AG20443 (cell line): ENCODE measurements around the gene ALPL.
"Not testable (repeated sequence)": the region's sequence is repeated elsewhere in the genome, so short reads cannot be mapped to it uniquely, and the experiment has no call there.

Source experiments
- DNase-seq: peaks from one replicate; pipeline ENCODE4 v3.0.0; 2012; ENCODE audit warnings: low spot score, mixed read lengths

The ALPL gene

DNA sequence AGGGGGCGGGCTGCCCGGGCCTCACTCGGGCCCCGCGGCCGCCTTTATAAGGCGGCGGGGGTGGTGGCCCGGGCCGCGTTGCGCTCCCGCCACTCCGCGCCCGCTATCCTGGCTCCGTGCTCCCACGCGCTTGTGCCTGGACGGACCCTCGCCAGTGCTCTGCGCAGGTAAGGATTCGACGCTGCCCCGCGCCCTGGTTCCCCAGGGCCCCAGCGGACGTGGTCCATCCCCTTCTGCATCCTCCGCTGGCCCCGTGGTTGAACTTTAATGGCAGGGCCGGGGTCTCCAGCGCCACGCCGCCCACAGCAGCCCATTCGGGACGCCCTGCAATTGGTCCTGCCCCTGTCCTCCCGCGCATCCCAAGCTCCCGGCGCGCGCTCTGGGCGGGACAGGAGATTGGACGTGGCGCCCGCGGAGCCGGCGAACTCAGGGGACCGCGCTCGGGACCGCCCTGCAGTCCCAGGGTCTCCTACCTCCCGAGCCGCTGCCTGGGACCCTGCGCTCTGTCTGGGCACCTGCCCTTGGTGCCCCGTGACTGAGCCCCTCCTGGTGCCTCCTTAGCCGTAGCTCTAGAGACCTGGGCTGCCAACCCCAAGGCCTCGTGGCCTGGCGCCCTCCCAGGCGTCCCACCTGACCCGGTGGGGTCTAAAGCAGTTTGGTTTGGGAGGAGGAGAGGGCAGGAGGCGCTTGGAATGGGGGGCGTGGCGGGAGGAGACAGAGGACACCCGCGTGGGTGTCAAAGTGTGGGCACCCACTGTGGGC is at the start of gene ALPL:
Gene ALPL (plus strand): TSS at position 73 of the 762 bp plus-strand sequence. CDS start 44,659 bp downstream, outside the sequence.
- no peak for DNase-seq

DNA sequence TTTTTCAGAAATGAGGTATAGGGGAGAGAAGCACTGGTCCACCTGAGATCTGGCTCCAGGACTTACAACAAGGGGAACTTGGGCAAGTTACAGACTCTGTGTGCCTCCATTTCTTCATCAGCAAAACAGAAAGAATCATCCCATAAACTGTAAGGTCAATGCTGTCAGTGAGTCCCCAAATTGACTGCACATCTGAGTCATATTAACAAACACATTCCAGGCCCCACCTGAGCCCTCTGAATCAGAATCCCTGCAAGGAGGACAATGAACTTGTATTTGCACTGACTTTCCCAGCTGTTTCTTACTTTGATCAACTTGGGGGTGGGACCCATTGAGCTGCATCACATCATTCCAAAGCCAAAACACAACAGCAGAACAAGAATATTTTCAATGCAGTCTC is 44.1 kb upstream of the ALPL start:
- DNase-seq = not testable (repeated sequence)

DNA sequence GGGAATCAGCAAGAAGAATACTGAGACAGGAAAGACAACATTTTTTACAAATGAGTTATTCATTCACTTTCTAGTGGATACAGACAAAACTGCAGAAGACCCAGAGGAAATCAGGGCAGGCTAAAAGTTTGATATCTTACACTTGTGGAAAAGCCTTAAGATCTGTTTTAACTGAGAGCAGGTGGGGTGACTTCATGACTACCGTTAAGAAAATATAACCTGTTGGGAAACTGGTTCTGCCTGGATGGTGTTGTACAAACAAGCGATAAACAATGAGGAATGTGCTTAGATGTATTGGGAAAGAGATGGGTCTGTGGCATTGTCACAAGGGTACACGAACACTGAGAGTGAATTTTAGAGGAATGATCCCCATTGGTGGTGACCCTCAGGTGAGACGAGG is 41.3 kb upstream of the ALPL start:
- not testable (repeated sequence) for DNase-seq

DNA sequence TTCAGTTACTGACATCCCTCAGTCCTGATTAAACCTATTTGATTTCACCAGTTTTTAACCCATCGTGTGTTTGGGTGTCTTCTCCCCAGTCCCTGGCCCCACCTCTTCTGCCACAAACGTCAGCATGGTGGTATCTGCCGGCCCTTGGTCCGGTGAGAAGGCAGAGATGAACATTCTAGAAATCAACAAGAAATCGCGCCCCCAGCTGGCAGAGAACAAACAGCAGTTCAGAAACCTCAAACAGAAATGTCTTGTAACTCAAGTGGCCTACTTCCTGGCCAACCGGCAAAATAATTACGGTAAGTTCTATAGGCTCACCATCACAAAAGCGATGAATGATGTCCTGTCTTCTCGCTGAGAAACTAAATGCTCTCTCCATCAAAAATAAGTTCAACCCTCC is 40.6 kb upstream of the ALPL start:
- no peak for DNase-seq

DNA sequence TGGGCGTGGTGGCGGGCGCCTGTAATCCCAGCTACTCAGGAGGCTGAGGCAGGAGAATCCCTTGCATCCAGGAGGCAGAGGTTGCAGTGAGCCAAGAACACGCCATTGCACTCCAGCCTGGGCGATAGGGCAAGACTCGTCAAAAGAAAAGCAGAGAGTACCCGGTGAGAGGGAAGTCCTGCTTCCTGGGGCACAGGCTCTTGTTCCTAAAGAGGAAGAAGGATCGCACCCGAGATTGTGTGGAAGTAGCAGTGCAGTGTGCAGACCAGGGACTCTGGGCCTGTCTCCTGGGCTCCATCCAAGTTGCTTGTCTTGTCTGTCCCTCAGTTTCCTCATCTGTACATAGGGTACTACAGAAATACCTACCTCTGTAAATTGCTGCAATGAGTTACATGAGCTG is 39.6 kb upstream of the ALPL start:
- no peak for DNase-seq

DNA sequence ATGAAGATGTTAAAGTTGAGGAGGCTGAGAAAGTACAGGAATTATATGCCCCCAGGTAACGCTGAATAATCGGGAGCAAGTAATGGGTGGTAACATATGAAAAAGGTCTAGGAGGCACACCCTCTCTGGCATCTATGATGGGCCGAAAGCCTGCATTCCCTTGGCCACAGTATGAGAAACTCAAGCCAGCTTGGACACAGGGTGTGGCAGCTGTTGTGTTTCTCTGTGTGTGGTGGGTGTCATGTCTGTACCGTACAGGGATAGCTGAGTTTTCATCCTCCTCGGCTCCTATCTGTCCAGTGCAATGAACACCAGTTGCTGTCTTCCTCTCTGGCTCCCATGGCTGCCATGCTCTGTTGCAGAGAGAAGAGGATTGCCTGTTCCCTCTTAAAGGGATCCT is 36.4 kb upstream of the ALPL start:
- DNase-seq = no peak

DNA sequence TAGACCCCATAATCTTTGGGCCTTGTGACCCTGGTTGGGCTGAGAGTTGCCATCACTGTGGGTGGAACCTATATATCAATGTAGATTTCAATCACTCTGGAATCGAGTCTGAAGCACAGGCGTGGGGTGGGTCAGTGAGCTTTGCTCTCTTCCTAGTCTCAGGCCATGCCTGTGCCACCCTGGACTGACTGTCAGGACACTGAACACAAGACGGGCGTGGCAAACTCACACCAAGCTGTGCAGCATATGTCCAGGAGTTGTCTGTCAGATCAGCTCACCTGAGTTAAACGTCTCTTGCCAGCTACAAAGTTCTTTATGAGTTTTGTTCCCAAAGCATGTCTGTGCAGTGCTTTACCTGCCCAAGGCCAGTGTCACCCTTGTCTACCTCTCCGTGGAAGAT is 30.9 kb upstream of the ALPL start:
- DNase-seq = no peak

DNA sequence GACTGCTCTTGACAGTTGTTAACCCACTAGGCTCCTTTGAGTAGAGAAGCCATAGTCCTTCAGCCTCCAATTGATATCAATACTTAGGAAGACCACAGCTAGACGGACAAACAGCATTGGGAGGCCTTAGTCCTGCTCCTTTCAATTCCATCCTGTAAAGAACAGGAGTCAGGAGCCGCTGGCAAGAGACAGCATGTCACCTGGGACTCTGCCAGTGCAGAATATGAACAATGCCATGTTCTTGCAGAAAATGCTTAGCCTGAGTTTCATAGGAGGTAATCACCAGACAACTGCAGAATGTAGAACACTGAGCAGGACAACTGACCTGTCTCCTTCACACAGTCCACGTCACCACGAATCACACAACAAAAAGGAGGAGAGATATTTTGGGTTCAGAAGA is 25.3 kb upstream of the ALPL start:
- DNase-seq = not testable (repeated sequence)

DNA sequence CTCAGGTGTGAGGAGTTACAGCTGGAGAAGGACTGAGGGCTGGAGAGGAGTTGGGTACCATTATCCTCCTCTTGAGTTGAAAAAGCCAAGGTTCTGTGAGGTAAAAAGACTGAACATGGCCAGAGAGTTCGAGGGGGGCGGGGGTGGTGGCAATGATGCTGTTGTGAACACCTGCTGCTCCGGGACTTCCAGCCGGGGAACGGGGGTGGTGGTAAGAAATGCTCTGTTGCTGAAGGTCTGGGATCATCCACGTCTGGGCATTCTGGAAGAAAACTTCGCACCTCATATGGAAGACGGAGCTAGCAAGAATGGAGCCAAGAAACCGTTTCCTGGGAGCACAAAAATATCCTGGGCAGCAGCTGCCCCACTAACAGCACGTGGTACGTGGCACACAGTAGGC is 20.1 kb upstream of the ALPL start:
- DNase-seq = no peak

DNA sequence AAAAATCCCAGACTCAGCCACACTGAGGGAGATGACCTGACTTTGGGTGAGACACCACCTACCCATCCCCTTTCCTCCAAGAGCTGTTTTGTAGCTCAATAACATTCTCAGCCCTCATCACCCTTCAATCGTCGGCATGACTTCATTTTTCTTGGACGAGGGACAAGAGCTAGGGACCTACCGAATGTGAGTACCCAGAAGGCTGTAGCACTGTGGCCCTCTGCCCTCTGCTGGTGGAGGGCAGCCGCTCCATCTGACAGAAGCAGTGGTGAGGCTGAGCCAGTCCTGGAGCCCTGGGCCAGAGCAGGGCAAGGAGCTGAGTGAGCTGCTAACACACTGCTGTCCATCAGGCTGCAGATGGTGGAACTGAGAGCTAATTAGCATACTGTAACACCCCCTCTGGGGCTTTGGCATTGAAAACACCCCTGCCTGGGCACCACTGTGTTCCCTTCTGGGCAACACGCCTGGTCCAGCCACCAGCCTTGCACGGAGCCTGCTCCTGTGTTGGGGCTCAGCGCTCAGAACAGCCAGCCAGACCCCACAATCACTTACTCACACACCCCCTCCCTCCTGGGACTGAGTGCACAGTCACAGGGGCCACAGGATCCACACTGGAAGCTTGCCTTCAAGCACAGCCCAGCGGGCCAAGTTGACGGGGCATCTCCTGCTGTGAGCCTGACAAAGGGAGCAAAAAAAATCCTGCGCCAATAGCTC is 18.3 kb upstream of the ALPL start:
- peak; percentile 90 for DNase-seq

DNA sequence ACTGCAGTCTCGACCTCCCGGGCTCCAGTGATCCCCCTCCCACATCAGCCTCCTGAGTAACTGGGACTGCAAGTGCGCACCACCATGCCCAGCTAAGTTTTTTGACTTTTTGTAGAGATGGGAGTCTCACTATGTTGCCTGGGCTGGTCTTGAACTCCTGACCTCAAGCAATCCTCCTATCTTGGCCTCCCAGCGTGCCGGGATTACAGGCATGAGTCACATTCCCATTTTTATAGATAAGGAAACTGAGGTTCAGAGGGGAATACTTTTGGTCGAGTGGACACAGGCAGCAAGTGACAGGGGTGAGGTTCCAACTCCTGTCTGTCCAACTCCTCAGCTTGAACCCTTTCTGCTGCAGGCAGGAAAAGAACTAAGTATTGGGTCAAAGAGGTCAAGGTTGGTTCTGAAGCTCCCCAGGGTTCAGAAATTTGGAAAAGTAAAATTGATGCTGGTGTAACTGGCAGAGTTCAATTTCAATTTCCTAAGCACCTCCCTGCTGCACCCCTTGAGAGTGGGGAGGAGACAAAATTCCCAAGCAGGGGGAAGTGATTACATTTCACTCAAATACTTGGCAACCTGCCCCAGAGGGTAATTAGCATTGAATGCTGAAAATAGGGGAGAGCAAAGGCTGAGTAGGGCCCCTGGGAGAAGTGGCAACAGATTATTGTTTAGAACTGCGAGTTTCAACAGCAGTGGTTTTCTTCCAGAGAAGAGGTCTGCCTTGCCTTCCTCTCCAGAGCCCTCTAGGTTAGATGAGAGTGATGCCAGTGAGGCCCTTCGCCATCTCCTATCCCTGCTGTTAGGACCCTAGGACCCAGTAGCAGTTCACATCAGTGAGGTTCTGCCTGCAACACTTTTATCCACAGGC is 17.5 kb upstream of the ALPL start:
- no peak for DNase-seq

DNA sequence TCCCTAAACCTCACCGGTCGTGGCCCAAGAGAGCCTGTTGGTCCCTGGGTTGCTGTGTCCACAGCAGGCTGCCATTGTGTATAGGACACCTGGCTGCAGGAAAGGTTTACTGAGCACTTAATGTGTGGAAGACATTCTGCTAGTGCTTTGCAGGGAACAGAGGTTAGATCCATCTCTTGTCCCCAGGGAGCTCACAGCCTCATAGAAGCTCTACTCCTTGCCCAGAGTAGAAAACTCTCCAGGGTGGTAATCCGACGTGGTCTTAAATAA is 16.9 kb upstream of the ALPL start:
- no peak for DNase-seq

DNA sequence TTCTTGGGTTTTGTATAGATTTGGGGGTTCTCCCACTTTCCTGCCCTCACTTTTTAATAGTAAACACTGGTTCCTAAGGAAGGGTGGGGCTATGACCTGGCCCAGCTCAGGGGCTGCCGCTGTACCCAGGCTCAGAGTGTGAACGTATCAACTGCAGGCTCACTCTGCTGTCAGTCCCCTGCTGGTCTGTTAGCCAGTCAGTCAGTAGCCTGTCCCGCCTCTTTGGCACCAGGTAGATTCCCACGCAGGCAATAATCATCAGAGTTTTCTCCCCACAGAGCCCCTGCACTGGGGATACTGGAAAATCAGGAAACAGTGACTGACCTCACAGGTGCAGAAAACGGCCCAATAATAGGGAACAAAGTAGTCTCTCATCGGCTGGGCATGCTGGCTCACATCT is 15.0 kb upstream of the ALPL start:
- DNase-seq = no peak

DNA sequence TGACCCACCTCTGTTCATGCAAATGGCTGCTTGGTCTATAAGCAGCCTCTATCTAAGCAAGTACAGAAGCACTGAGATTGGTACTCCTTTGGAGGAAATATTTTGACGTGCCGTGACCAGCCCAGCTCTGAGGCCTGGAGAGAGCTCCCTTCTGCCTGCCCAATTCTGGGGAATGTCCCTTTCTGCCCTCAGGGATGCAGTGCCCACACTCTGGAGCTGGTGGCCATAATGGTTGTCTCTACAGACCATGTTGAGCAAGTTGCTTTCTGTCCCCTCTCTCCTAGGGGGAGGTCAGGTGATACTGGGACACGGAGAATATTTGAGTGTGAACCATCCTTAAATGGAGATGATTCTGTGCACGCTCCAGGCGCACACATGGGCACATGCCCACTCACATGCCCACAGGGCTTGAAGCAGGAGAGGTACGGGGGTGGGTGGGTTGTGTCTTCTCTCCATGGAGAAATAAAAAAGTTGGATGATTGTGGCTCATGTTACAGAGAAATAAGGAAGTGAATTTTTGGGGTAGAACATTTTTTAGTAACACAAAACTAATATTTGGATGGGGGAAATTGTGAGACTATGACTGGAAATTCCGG is 13.9 kb upstream of the ALPL start:
- DNase-seq = no peak

DNA sequence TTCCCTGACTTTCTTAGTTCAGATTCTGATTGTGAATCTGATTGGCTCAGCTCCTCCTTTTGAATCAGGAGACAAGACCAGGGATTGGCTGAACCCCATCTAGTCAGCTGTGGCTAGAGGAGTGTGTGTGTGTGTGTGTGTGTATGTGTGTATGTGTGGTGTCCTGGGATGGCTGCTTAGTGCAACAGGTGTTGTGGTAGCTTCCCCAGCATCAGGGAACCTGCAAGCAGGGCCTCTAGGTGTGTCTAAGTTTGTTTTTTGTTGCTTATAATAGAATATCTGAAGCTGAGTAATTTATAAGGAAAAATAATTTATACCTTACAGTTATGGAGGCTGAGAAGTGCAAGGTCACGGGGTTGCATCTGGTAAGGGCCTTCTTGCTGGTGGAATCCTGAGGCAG is 13.2 kb upstream of the ALPL start:
- DNase-seq = no peak

DNA sequence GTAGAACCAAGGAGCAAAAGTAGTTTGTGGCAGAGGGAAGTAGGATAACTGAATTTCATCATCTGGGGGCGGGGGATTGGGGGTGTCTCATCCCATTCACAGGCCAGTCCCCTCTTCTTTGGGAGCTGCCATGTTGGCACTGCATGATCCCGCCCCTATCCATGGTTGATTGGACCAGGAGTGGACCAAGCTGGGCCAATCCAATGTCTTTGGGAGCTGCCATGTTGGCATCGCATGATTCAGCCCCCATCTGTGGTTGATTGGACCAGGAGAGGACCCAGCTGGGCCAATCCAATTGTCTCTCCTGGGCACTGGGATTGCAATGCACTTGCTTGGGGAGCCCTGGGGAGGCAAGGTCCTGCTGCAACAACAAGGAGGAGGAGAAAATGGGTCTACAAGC is 12.3 kb upstream of the ALPL start:
- DNase-seq = no peak

DNA sequence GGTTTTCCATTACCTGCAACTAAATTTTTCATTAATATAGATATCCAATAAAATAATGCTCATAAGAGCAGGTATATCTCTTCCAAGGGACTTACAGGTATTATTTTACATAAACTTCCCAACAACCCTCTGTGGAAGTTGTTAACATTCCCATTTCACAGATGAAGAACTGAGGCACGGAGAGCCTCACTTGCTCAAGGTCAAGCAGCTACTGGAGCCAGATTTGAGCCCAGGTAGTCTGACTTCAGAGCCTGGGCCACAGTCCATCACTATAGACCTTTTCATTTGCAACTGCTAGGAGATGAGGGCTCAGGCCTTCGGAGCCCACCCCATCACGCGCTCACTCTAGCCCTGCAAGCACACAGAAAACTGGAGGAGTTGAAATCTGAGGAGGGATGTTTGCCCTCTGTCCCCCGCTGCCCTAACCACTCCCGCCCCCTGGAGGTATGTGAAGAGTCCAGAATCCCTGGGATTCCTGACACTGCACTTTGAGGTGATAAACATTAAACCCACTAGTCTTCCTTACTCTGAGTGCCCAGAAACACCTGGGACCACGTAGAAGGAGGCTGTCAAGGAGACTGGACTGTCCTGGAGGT is 11.7 kb upstream of the ALPL start:
- DNase-seq = no peak

DNA sequence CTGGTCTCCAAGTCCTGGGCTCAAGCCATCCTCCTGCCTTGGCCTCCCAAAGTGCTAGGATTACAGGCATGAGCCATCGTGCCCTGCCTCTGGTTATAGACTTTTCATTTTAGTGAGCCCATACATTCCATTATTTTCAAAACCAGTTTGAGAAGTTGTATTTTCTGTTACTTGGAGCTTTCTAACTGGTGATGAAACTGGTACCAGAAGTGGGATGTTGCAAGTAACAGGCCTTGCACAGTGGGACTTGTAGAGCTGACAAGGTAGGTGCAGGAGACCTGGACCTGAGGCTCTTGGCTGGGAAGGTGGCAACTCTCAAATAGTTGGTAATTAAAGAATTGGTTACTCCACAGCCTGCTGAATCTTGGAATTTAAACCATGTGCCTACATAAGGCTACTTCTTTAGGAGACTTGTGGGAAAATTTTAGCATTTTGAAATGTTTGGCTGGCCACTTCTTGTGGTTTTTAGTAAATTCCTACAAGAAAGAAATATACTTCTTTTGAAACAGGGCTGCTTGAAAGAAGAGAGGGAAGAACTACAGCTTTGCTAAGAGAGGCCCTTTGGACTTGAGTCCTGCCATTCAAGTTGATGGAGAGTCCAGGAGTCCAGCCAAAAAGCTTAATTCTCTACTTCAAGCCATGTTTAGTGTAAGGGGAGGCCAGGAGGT is 9.8 kb upstream of the ALPL start:
- no peak for DNase-seq

DNA sequence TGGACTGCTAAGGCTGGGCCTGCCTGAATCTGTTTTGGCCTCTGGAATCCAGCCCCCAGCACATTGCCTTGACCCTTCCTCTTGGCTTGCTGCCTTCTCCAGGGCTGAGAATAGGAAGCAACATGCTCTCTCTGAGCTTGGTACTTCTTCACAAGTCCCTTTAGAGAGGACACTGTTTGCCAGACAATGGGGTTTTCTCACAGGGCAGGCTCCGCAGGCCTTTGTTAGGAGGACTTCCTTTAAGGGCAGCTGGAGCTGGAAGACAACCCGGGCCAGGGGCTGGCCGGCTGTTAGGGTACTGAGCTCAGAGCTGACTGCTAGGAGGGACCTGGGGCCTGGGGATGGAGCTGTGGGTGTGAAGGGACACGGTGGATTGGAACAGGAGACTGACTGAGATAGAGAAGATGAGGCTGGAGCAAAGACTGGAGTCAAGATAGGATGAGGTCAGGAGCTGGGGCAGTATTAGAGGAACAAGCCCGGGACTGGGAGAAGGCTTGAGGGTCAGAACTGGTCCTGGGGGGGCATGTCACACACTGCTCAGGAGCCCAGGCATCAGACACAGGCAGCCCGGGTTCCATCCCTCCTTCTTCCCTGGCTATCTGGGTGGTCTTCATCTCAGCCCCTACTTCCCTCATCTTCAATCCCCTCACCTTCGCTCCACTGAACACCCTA is 5.4 kb upstream of the ALPL start:
- DNase-seq = no peak

DNA sequence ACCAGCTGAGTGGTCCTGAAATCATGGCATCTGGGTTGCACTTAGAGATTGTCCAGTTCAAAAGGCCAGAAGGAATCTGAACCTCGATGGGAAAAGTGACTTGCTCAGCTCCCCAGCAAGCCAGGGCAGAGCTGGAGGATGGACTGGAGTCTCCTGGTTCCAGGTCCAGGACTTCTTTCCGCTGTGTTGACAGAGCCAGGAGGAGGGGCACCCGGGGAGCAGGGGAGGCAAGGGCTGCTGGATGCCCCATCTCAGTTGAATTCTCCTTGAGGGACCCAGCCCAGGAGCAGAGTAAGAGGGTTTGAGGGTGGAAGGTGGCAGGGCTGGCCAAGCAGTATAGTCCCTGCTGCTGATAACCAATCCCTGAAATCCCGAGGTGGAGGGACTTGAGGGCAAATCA is 2.4 kb upstream of the ALPL start:
- no peak for DNase-seq
